Measurements from ENCODE around the gene GLI3.

Gene GLI3

GRCh38 chr7:42103020-42103419, 134.0 kb downstream of the GLI3 start:
- Histone ChIP-seq H3K27ac (ENCODE audit: low read depth, low read length) (no peak overlapping the region), H3K9ac (ENCODE audit: low read depth in 1 of 2, low read length in 2 of 2) (no peak overlapping the region), H3K4me1 (ENCODE audit: control insufficient read depth in 1 of 2, insufficient read depth in 2 of 2, low read length in 2 of 2) (no peaks in the 10 kb centered on the region), H3K9me3 (ENCODE audit: control insufficient read depth in 1 of 2, low read length in 2 of 2) (no peaks in the 10 kb centered on the region), H3K27me3 (ENCODE audit: control insufficient read depth in 1 of 2, insufficient read depth in 2 of 2, low read length in 2 of 2) (no peaks in the 10 kb centered on the region), H3K36me3 (ENCODE audit: control insufficient read depth in 1 of 2, insufficient read depth in 2 of 2, low read length in 2 of 2) (no peaks in the 10 kb centered on the region), H3K4me3 (ENCODE audit: low read depth in 1 of 2, low read length in 2 of 2) (no peak overlapping the region)

GRCh38 chr7:42102301-42102700, 134.7 kb downstream of the GLI3 start:
- Histone ChIP-seq H3K4me3 (ENCODE audit: low read depth in 1 of 2, low read length in 2 of 2) (no peak overlapping the region), H3K27ac (ENCODE audit: low read depth, low read length) (no peak overlapping the region), H3K4me1 (ENCODE audit: control insufficient read depth in 1 of 2, insufficient read depth in 2 of 2, low read length in 2 of 2) (no peaks in the 10 kb centered on the region), H3K36me3 (ENCODE audit: control insufficient read depth in 1 of 2, insufficient read depth in 2 of 2, low read length in 2 of 2) (no peaks in the 10 kb centered on the region), H3K27me3 (ENCODE audit: control insufficient read depth in 1 of 2, insufficient read depth in 2 of 2, low read length in 2 of 2) (no peaks in the 10 kb centered on the region), H3K9ac (ENCODE audit: low read depth in 1 of 2, low read length in 2 of 2) (no peak overlapping the region), H3K9me3 (ENCODE audit: control insufficient read depth in 1 of 2, low read length in 2 of 2) (no peaks in the 10 kb centered on the region)

- H3K9ac ChIP-seq (ENCODE audit: low read depth in 1 of 2, low read length in 2 of 2) = no peak overlapping the region
- no peaks in the 10 kb centered on the region for H3K9me3 ChIP-seq (ENCODE audit: control insufficient read depth in 1 of 2, low read length in 2 of 2)
- H3K27me3 ChIP-seq (ENCODE audit: control insufficient read depth in 1 of 2, insufficient read depth in 2 of 2, low read length in 2 of 2) = no peaks in the 10 kb centered on the region
- peaks cover 0 to 4% of the 10 kb centered on the region in 2 donors for H3K4me1 ChIP-seq (ENCODE audit: control insufficient read depth in 1 of 2, insufficient read depth in 2 of 2, low read length in 2 of 2)
- H3K27ac ChIP-seq (ENCODE audit: low read depth, low read length) = no peak overlapping the region
- H3K36me3 ChIP-seq (ENCODE audit: control insufficient read depth in 1 of 2, insufficient read depth in 2 of 2, low read length in 2 of 2) = no peaks in the 10 kb centered on the region
- H3K4me3 ChIP-seq (ENCODE audit: low read depth in 1 of 2, low read length in 2 of 2) = no peak overlapping the region
These were observed 136.9 kb downstream of the GLI3 start for GRCh38 chr7:42100156-42100508.

GRCh38 chr7:42099470-42100155, 137.4 kb downstream of the GLI3 start:
- Histone ChIP-seq H3K9me3 (ENCODE audit: control insufficient read depth in 1 of 2, low read length in 2 of 2) (no peaks in the 10 kb centered on the region), H3K27ac (ENCODE audit: low read depth, low read length) (no peak overlapping the region), H3K4me3 (ENCODE audit: low read depth in 1 of 2, low read length in 2 of 2) (no peak overlapping the region), H3K36me3 (ENCODE audit: control insufficient read depth in 1 of 2, insufficient read depth in 2 of 2, low read length in 2 of 2) (no peaks in the 10 kb centered on the region), H3K27me3 (ENCODE audit: control insufficient read depth in 1 of 2, insufficient read depth in 2 of 2, low read length in 2 of 2) (no peaks in the 10 kb centered on the region), H3K4me1 (ENCODE audit: control insufficient read depth in 1 of 2, insufficient read depth in 2 of 2, low read length in 2 of 2) (peaks cover 0 to 4% of the 10 kb centered on the region in 2 donors), H3K9ac (ENCODE audit: low read depth in 1 of 2, low read length in 2 of 2) (no peak overlapping the region)

GRCh38 chr7:42099066-42099465, 137.9 kb downstream of the GLI3 start:
- no peak overlapping the region for H3K4me3 ChIP-seq (ENCODE audit: low read depth in 1 of 2, low read length in 2 of 2)
- no peak overlapping the region for H3K9ac ChIP-seq (ENCODE audit: low read depth in 1 of 2, low read length in 2 of 2)
- no peaks in the 10 kb centered on the region for H3K36me3 ChIP-seq (ENCODE audit: control insufficient read depth in 1 of 2, insufficient read depth in 2 of 2, low read length in 2 of 2)
- H3K27ac ChIP-seq (ENCODE audit: low read depth, low read length) = no peak overlapping the region
- peaks cover 0 to 4% of the 10 kb centered on the region in 2 donors for H3K4me1 ChIP-seq (ENCODE audit: control insufficient read depth in 1 of 2, insufficient read depth in 2 of 2, low read length in 2 of 2)
- no peaks in the 10 kb centered on the region for H3K9me3 ChIP-seq (ENCODE audit: control insufficient read depth in 1 of 2, low read length in 2 of 2)
- no peaks in the 10 kb centered on the region for H3K27me3 ChIP-seq (ENCODE audit: control insufficient read depth in 1 of 2, insufficient read depth in 2 of 2, low read length in 2 of 2)

GRCh38 chr7:42097752-42098151, 139.3 kb downstream of the GLI3 start:
- no peaks in the 10 kb centered on the region for H3K27me3 ChIP-seq (ENCODE audit: control insufficient read depth in 1 of 2, insufficient read depth in 2 of 2, low read length in 2 of 2)
- no peak overlapping the region for H3K27ac ChIP-seq (ENCODE audit: low read depth, low read length)
- no peaks in the 10 kb centered on the region for H3K9me3 ChIP-seq (ENCODE audit: control insufficient read depth in 1 of 2, low read length in 2 of 2)
- peaks cover 0 to 4% of the 10 kb centered on the region in 2 donors for H3K4me1 ChIP-seq (ENCODE audit: control insufficient read depth in 1 of 2, insufficient read depth in 2 of 2, low read length in 2 of 2)
- no peak overlapping the region for H3K9ac ChIP-seq (ENCODE audit: low read depth in 1 of 2, low read length in 2 of 2)
- no peaks in the 10 kb centered on the region for H3K36me3 ChIP-seq (ENCODE audit: control insufficient read depth in 1 of 2, insufficient read depth in 2 of 2, low read length in 2 of 2)
- H3K4me3 ChIP-seq (ENCODE audit: low read depth in 1 of 2, low read length in 2 of 2) = no peak overlapping the region

GRCh38 chr7:42096681-42097561, 140.1 kb downstream of the GLI3 start:
- H3K27ac ChIP-seq (ENCODE audit: low read depth, low read length) = no peak overlapping the region
- H3K9ac ChIP-seq (ENCODE audit: low read depth in 1 of 2, low read length in 2 of 2) = no peak overlapping the region
- H3K4me1 ChIP-seq (ENCODE audit: control insufficient read depth in 1 of 2, insufficient read depth in 2 of 2, low read length in 2 of 2) = peaks cover 0 to 4% of the 10 kb centered on the region in 2 donors

GRCh38 chr7:42096268-42096667, 140.7 kb downstream of the GLI3 start:
- H3K27me3 ChIP-seq (ENCODE audit: control insufficient read depth in 1 of 2, insufficient read depth in 2 of 2, low read length in 2 of 2) = no peaks in the 10 kb centered on the region
- no peaks in the 10 kb centered on the region for H3K9me3 ChIP-seq (ENCODE audit: control insufficient read depth in 1 of 2, low read length in 2 of 2)
- H3K27ac ChIP-seq (ENCODE audit: low read depth, low read length) = no peak overlapping the region
- no peak overlapping the region for H3K4me3 ChIP-seq (ENCODE audit: low read depth in 1 of 2, low read length in 2 of 2)
- no peak overlapping the region for H3K9ac ChIP-seq (ENCODE audit: low read depth in 1 of 2, low read length in 2 of 2)
- no peaks in the 10 kb centered on the region for H3K36me3 ChIP-seq (ENCODE audit: control insufficient read depth in 1 of 2, insufficient read depth in 2 of 2, low read length in 2 of 2)
- peaks cover 0 to 6% of the 10 kb centered on the region in 2 donors for H3K4me1 ChIP-seq (ENCODE audit: control insufficient read depth in 1 of 2, insufficient read depth in 2 of 2, low read length in 2 of 2)

More at GRCh38 chr7:42096681-42097561, 140.1 kb downstream of the GLI3 start:
- Histone ChIP-seq H3K27me3 (ENCODE audit: control insufficient read depth in 1 of 2, insufficient read depth in 2 of 2, low read length in 2 of 2) (no peaks in the 10 kb centered on the region), H3K4me3 (ENCODE audit: low read depth in 1 of 2, low read length in 2 of 2) (no peak overlapping the region), H3K9me3 (ENCODE audit: control insufficient read depth in 1 of 2, low read length in 2 of 2) (no peaks in the 10 kb centered on the region), H3K36me3 (ENCODE audit: control insufficient read depth in 1 of 2, insufficient read depth in 2 of 2, low read length in 2 of 2) (no peaks in the 10 kb centered on the region)

GRCh38 chr7:42095791-42096190, 141.2 kb downstream of the GLI3 start:
- H3K9me3 ChIP-seq (ENCODE audit: control insufficient read depth in 1 of 2, low read length in 2 of 2) = no peaks in the 10 kb centered on the region
- peaks cover 0 to 8% of the 10 kb centered on the region in 2 donors for H3K4me1 ChIP-seq (ENCODE audit: control insufficient read depth in 1 of 2, insufficient read depth in 2 of 2, low read length in 2 of 2)
- no peak overlapping the region for H3K4me3 ChIP-seq (ENCODE audit: low read depth in 1 of 2, low read length in 2 of 2)
- H3K9ac ChIP-seq (ENCODE audit: low read depth in 1 of 2, low read length in 2 of 2) = no peak overlapping the region
- H3K27me3 ChIP-seq (ENCODE audit: control insufficient read depth in 1 of 2, insufficient read depth in 2 of 2, low read length in 2 of 2) = no peaks in the 10 kb centered on the region
- no peak overlapping the region for H3K27ac ChIP-seq (ENCODE audit: low read depth, low read length)
- H3K36me3 ChIP-seq (ENCODE audit: control insufficient read depth in 1 of 2, insufficient read depth in 2 of 2, low read length in 2 of 2) = no peaks in the 10 kb centered on the region

GRCh38 chr7:42093349-42093905, 143.6 kb downstream of the GLI3 start:
- no peaks in the 10 kb centered on the region for H3K9me3 ChIP-seq (ENCODE audit: control insufficient read depth in 1 of 2, low read length in 2 of 2)
- H3K4me1 ChIP-seq (ENCODE audit: control insufficient read depth in 1 of 2, insufficient read depth in 2 of 2, low read length in 2 of 2) = peaks cover 0 to 8% of the 10 kb centered on the region in 2 donors
- H3K4me3 ChIP-seq (ENCODE audit: low read depth in 1 of 2, low read length in 2 of 2) = no peak overlapping the region
- no peak overlapping the region for H3K9ac ChIP-seq (ENCODE audit: low read depth in 1 of 2, low read length in 2 of 2)
- no peaks in the 10 kb centered on the region for H3K36me3 ChIP-seq (ENCODE audit: control insufficient read depth in 1 of 2, insufficient read depth in 2 of 2, low read length in 2 of 2)
- no peak overlapping the region for H3K27ac ChIP-seq (ENCODE audit: low read depth, low read length)
- no peaks in the 10 kb centered on the region for H3K27me3 ChIP-seq (ENCODE audit: control insufficient read depth in 1 of 2, insufficient read depth in 2 of 2, low read length in 2 of 2)

Data from duodenal mucosa (tissue), 2 donors.